ENCODE data around the gene TMEM132D. TPM values are rescaled to one million over a fixed set of nuclear protein-coding genes. Genes with fewer than 3 reads are reported as not detected.

TMEM132D gene
- total RNA-seq, 1 experiment from 2014 or later = not detected

DNA sequence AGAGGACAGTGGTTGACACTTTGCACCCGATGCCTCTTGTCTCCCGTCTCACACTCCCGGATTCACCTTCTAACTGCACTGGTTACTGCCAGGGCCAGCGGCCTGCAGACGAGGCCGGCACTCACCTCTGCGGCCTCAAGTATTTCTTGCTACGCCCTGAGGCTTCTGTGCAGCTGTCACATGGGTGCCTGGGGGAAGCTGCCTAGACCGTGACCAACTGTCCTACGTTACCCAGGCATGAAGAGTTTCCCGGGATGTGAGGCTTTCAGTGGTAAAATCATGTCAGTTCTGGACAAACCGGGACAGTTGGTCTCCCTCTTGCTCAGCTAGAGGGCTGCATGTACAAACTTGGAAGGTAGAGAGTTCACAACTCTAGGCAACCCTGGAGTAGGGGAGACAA, 776.1 kb downstream of the TMEM132D start:
- H3K27me3 ChIP-seq (ENCODE audit: low read length) = no peaks in the 10 kb centered on the region
- no peaks in the 10 kb centered on the region for H3K36me3 ChIP-seq (ENCODE audit: insufficient read depth, low read length)
- no peaks in the 10 kb centered on the region for H3K4me1 ChIP-seq (ENCODE audit: low read length)
- no peak overlapping the region for H2AFZ ChIP-seq (ENCODE audit: low read length)
- H3K79me2 ChIP-seq (ENCODE audit: low read length) = no peaks in the 10 kb centered on the region
- H4K20me1 ChIP-seq (ENCODE audit: insufficient read depth, low read depth, low read length) = no peaks in the 10 kb centered on the region
- peaks cover 4% of the 10 kb centered on the region; the same call in 1 of the 2 replicates for H3K9me3 ChIP-seq (ENCODE audit: low read length)
- no peak for DNase-seq
- H3K9ac ChIP-seq (ENCODE audit: low read length) = no peak overlapping the region
- H3K4me3 ChIP-seq (ENCODE audit: low read length) = no peak overlapping the region
- no peak overlapping the region for H3K27ac ChIP-seq (ENCODE audit: low read length)
- H3K4me2 ChIP-seq (ENCODE audit: low read depth, low read length, poor library complexity, severe bottlenecking) = no peak overlapping the region
- no peaks in the 10 kb centered on the region for H3K9me2 ChIP-seq (replicated peaks; ENCODE audit: insufficient read depth, low read length)

DNA sequence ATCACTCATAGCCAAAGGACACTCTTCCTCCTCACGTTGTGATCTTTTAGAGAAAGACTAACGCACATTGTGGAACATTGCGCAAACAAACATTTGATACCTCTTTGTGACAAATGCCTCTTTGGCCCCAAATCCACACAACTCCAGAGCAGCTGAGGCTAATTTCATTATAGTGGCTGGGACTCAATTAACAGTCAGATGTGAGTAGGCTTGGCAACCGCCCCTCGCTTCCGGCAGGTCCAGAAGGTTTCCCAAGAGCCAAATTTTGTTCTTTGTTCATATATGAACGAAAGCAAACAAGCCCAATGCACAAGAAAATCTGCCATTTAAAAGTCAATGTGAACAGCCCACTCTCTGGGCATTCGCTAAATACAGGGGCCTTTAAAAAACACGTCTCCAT, 776.6 kb downstream of the TMEM132D start:
- Histone ChIP-seq H3K4me2 (ENCODE audit: low read depth, low read length, poor library complexity, severe bottlenecking) (no peak overlapping the region), H3K4me3 (ENCODE audit: low read length) (no peak overlapping the region), H3K36me3 (ENCODE audit: insufficient read depth, low read length) (no peaks in the 10 kb centered on the region), H3K9me3 (ENCODE audit: low read length) (peaks cover 4% of the 10 kb centered on the region; the same call in 1 of the 2 replicates), H4K20me1 (ENCODE audit: insufficient read depth, low read depth, low read length) (no peaks in the 10 kb centered on the region), H3K9me2 (replicated peaks; ENCODE audit: insufficient read depth, low read length) (no peaks in the 10 kb centered on the region), H3K27me3 (ENCODE audit: low read length) (no peaks in the 10 kb centered on the region), H3K79me2 (ENCODE audit: low read length) (no peaks in the 10 kb centered on the region), H3K4me1 (ENCODE audit: low read length) (no peaks in the 10 kb centered on the region), H3K9ac (ENCODE audit: low read length) (no peak overlapping the region), H2AFZ (ENCODE audit: low read length) (no peak overlapping the region), H3K27ac (ENCODE audit: low read length) (no peak overlapping the region)
- DNase-seq = no peak

DNA sequence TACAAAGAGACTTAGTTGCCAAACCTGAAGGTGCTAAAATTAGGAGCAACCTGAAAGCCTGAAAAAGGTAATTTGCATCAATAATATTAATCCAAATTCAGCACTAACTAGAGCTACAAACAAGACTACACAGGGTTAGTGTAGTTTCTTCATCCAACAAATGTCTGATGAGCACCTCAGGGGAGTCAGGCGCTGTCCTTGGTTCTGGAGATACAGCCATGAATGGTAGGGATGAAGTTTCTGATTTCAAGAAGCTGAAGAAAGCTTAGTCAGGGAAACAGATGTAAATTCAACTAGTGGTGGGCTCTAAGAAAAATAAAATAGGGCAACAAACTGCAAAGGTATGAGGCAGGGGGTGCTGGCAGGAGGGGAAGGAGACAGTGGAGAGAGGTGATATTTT, 784.3 kb downstream of the TMEM132D start:
- Histone ChIP-seq H3K9ac (ENCODE audit: low read length) (no peak overlapping the region), H3K9me2 (replicated peaks; ENCODE audit: insufficient read depth, low read length) (no peaks in the 10 kb centered on the region), H3K4me3 (ENCODE audit: low read length) (no peak overlapping the region), H3K4me1 (ENCODE audit: low read length) (no peaks in the 10 kb centered on the region), H3K27ac (ENCODE audit: low read length) (no peak overlapping the region), H3K4me2 (ENCODE audit: low read depth, low read length, poor library complexity, severe bottlenecking) (no peak overlapping the region), H2AFZ (ENCODE audit: low read length) (no peak overlapping the region), H3K27me3 (ENCODE audit: low read length) (no peaks in the 10 kb centered on the region), H3K36me3 (ENCODE audit: insufficient read depth, low read length) (no peaks in the 10 kb centered on the region), H3K79me2 (ENCODE audit: low read length) (no peaks in the 10 kb centered on the region), H3K9me3 (ENCODE audit: low read length) (no peaks in the 10 kb centered on the region), H4K20me1 (ENCODE audit: insufficient read depth, low read depth, low read length) (no peaks in the 10 kb centered on the region)
- no peak for DNase-seq

DNA sequence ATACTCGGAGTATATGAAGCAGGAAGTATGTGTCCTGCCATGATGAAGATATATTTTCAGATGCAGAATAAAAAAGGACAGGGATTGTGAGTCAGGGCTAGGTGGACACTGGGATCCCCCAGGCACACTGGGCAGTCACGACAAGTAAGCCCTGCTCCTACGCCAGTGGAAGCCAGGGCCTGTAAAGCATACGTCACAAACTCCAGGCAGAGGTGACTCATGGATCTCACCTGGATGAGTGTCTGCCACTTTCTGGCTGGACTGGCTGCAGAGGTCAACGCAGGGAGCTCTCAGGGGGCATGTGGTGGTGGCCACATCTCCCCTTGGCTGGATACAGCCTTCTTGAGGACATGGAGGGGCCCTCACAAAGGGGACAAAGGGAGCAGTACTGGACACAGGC, 788.3 kb downstream of the TMEM132D start:
- H3K36me3 ChIP-seq (ENCODE audit: insufficient read depth, low read length) = no peaks in the 10 kb centered on the region
- no peaks in the 10 kb centered on the region for H3K4me1 ChIP-seq (ENCODE audit: low read length)
- H3K27ac ChIP-seq (ENCODE audit: low read length) = no peak overlapping the region
- no peak overlapping the region for H3K4me3 ChIP-seq (ENCODE audit: low read length)
- H3K9me3 ChIP-seq (ENCODE audit: low read length) = no peaks in the 10 kb centered on the region
- no peaks in the 10 kb centered on the region for H3K79me2 ChIP-seq (ENCODE audit: low read length)
- no peaks in the 10 kb centered on the region for H3K9me2 ChIP-seq (replicated peaks; ENCODE audit: insufficient read depth, low read length)
- H2AFZ ChIP-seq (ENCODE audit: low read length) = no peak overlapping the region
- no peaks in the 10 kb centered on the region for H4K20me1 ChIP-seq (ENCODE audit: insufficient read depth, low read depth, low read length)
- no peak overlapping the region for H3K9ac ChIP-seq (ENCODE audit: low read length)
- no peak overlapping the region for H3K4me2 ChIP-seq (ENCODE audit: low read depth, low read length, poor library complexity, severe bottlenecking)
- no peaks in the 10 kb centered on the region for H3K27me3 ChIP-seq (ENCODE audit: low read length)
- DNase-seq = no peak

DNA sequence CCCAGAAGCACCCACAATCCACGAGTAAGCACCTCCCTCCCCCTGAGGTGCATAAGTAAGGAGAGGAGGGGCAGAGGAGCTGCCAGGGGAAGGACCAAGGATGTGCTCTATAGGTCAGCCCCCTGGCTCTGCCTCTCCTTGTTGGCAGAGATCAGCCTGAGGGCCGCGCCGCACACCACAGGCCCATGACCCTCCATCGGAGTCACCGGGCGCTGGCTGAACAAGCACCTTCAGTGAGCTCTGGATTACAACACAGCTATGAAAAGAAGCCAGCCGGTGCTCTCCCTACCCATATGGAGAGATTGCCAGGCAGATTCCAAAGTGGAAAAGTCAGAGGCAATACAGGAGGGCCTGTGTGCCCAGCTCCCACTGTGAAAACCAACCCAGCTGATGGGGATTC, 793.2 kb downstream of the TMEM132D start:
- no peaks in the 10 kb centered on the region for H3K9me3 ChIP-seq (ENCODE audit: low read length)
- no peaks in the 10 kb centered on the region for H3K4me1 ChIP-seq (ENCODE audit: low read length)
- H3K9me2 ChIP-seq (replicated peaks; ENCODE audit: insufficient read depth, low read length) = no peaks in the 10 kb centered on the region
- H3K36me3 ChIP-seq (ENCODE audit: insufficient read depth, low read length) = no peaks in the 10 kb centered on the region
- H3K9ac ChIP-seq (ENCODE audit: low read length) = no peak overlapping the region
- H3K27ac ChIP-seq (ENCODE audit: low read length) = no peak overlapping the region
- no peak overlapping the region for H3K4me2 ChIP-seq (ENCODE audit: low read depth, low read length, poor library complexity, severe bottlenecking)
- no peak overlapping the region for H3K4me3 ChIP-seq (ENCODE audit: low read length)
- H3K79me2 ChIP-seq (ENCODE audit: low read length) = no peaks in the 10 kb centered on the region
- no peak overlapping the region for H2AFZ ChIP-seq (ENCODE audit: low read length)
- no peaks in the 10 kb centered on the region for H4K20me1 ChIP-seq (ENCODE audit: insufficient read depth, low read depth, low read length)
- DNase-seq = no peak
- H3K27me3 ChIP-seq (ENCODE audit: low read length) = no peaks in the 10 kb centered on the region

DNA sequence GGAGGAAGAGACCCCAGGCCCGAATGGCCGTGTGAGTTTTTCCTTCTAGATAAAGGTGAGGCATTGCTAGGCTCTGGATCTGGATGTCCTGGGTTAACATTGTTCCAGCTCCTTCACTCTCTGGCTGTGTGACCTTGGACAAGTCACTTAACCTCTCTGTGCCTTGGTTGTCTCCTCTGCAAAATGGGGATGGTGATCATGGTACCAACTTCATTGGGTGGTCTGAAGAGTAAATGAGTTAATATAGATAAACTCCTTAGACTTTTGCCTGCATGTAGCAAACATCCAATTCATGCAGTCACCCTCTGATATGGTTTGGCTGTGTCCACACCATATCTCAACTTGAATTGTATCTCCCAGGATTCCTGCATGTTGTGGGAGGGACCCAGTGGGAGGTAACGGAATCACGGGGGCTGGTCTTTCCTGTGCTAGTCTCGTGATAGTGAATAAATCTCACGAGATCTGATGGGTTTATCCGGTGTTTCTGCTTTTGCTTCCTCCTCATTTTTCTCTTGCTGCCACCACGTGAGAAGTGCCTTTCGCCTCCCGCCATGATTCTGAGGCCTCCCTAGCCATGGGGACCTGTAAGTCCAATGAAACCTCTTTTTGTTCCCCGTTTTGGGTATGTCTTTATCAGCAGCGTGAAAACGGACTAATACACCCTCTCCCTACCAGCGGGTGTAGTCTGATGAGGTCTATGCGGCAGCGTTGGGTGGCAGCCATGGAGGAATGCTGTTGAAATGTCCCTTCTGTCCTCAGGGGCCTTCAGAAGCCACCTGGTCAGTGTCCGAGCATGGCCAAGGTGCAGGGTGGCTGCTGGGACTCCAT, 794.4 kb downstream of the TMEM132D start:
- Histone ChIP-seq H3K27ac (ENCODE audit: low read length) (no peak overlapping the region), H3K36me3 (ENCODE audit: insufficient read depth, low read length) (no peaks in the 10 kb centered on the region), H3K4me2 (ENCODE audit: low read depth, low read length, poor library complexity, severe bottlenecking) (no peak overlapping the region), H3K79me2 (ENCODE audit: low read length) (no peaks in the 10 kb centered on the region), H3K4me1 (ENCODE audit: low read length) (no peaks in the 10 kb centered on the region), H3K27me3 (ENCODE audit: low read length) (no peaks in the 10 kb centered on the region), H2AFZ (ENCODE audit: low read length) (no peak overlapping the region), H3K4me3 (ENCODE audit: low read length) (no peak overlapping the region), H4K20me1 (ENCODE audit: insufficient read depth, low read depth, low read length) (no peaks in the 10 kb centered on the region), H3K9ac (ENCODE audit: low read length) (no peak overlapping the region), H3K9me3 (ENCODE audit: low read length) (no peaks in the 10 kb centered on the region), H3K9me2 (replicated peaks; ENCODE audit: insufficient read depth, low read length) (no peaks in the 10 kb centered on the region)
- DNase-seq = no peak

DNA sequence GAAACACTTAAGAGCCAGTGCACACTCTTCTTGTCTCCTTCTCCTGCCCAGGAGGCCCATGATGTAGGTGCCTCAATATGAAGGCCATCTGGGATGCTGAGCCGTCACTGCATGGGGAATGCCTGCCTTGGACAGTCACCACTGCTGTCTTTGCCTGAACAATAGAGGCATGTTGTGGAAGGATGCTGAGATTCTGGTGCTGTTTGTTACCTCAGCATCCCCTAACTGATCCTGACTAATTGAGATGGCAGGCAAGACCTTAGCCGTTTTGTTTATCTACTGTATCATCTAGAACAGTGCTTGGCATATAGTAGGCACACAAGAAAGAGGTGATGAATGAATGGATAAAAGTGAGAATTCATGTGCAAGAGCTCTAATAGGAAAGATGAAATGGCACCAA, 797.1 kb downstream of the TMEM132D start:
- no peaks in the 10 kb centered on the region for H3K79me2 ChIP-seq (ENCODE audit: low read length)
- no peak overlapping the region for H2AFZ ChIP-seq (ENCODE audit: low read length)
- no peak overlapping the region for H3K9ac ChIP-seq (ENCODE audit: low read length)
- no peak overlapping the region for H3K4me3 ChIP-seq (ENCODE audit: low read length)
- H3K27me3 ChIP-seq (ENCODE audit: low read length) = no peaks in the 10 kb centered on the region
- no peak overlapping the region for H3K4me2 ChIP-seq (ENCODE audit: low read depth, low read length, poor library complexity, severe bottlenecking)
- H4K20me1 ChIP-seq (ENCODE audit: insufficient read depth, low read depth, low read length) = no peaks in the 10 kb centered on the region
- no peaks in the 10 kb centered on the region for H3K9me3 ChIP-seq (ENCODE audit: low read length)
- H3K9me2 ChIP-seq (replicated peaks; ENCODE audit: insufficient read depth, low read length) = no peaks in the 10 kb centered on the region
- H3K4me1 ChIP-seq (ENCODE audit: low read length) = no peaks in the 10 kb centered on the region
- no peaks in the 10 kb centered on the region for H3K36me3 ChIP-seq (ENCODE audit: insufficient read depth, low read length)
- no peak overlapping the region for H3K27ac ChIP-seq (ENCODE audit: low read length)
- DNase-seq = no peak

DNA sequence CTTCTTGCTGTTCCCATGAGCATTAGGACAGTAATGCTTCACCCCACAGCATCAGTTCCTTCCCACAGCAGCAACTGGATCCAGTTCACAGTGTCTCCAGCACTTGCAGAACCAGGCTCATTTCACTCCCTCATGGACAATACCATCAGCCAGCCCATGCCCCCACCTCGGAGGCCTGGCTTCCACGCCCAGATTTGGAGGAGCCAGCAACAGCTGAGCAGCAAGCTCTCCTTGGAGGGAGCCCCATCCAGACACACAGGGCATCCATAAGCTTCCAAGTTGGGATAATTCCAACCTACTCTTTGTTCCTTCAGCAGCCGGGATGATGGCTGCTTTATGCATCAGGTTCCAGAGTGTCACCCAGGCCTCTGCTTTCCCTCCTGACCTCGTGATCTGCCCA, 800.6 kb downstream of the TMEM132D start:
- DNase-seq = no peak
- no peaks in the 10 kb centered on the region for H3K79me2 ChIP-seq (ENCODE audit: low read length)
- H3K27ac ChIP-seq (ENCODE audit: low read length) = no peak overlapping the region
- H3K27me3 ChIP-seq (ENCODE audit: low read length) = no peaks in the 10 kb centered on the region
- no peak overlapping the region for H3K9ac ChIP-seq (ENCODE audit: low read length)
- H4K20me1 ChIP-seq (ENCODE audit: insufficient read depth, low read depth, low read length) = no peaks in the 10 kb centered on the region
- no peak overlapping the region for H2AFZ ChIP-seq (ENCODE audit: low read length)
- H3K9me3 ChIP-seq (ENCODE audit: low read length) = no peaks in the 10 kb centered on the region
- H3K4me1 ChIP-seq (ENCODE audit: low read length) = no peaks in the 10 kb centered on the region
- no peak overlapping the region for H3K4me2 ChIP-seq (ENCODE audit: low read depth, low read length, poor library complexity, severe bottlenecking)
- no peaks in the 10 kb centered on the region for H3K9me2 ChIP-seq (replicated peaks; ENCODE audit: insufficient read depth, low read length)
- H3K36me3 ChIP-seq (ENCODE audit: insufficient read depth, low read length) = no peaks in the 10 kb centered on the region
- no peak overlapping the region for H3K4me3 ChIP-seq (ENCODE audit: low read length)

All from Karpas-422 (cell line).